Measurements from ENCODE around the gene NKAIN2. TPM values are rescaled to one million over a fixed set of nuclear protein-coding genes. Genes with fewer than 3 reads are reported as not detected.

The NKAIN2 gene
- total RNA-seq, 1 experiment from 2014 or later = 2.2 TPM

DNA sequence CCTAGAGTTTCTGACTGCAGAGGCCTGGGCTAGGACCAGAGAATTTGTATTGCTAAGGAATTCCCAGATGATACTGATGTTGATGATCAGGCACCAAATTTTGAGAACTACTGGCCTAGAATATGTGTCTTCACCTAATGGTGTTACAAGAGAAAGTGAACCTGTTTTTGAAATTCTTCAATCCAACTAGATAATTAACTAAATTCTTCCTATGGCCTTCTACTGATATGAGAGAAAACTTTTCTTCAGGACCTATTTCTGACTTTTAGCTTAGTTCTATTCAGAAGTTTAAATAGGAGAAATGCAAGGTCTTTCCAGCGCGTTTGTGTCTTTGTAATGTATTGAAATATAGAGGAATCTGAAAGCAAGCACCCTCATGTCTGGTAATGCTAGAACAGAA, 7.3 kb downstream of the NKAIN2 start:
- ChIA-PET CTCF (no interaction called here), POLR2A (ENCODE audit: low non-redundant PET) (no interaction called here)
- Histone ChIP-seq H3K9me3 (ENCODE audit: low read depth, low read length, poor library complexity, severe bottlenecking) (no peaks in the 10 kb centered on the region), H3K4me3 (ENCODE audit: low read depth, low read length, poor library complexity, severe bottlenecking) (no peak overlapping the region), H3K27ac (ENCODE audit: low read depth, low read length, poor library complexity, severe bottlenecking) (no peak overlapping the region), H3K4me1 (ENCODE audit: insufficient read depth, low read length, poor library complexity, severe bottlenecking) (no peaks in the 10 kb centered on the region), H3K36me3 (ENCODE audit: insufficient read depth, low read length, poor library complexity, severe bottlenecking) (no peaks in the 10 kb centered on the region), H3K27me3 (replicated peaks; ENCODE audit: insufficient read depth, low read depth, low read length, poor library complexity) (peaks cover 59% of the 10 kb centered on the region)
- no TSS peak for BruUV-seq (replicated peaks)
- DNase-seq (ENCODE audit: low spot score) = no peak
- TF ChIP-seq, protein P1, sequence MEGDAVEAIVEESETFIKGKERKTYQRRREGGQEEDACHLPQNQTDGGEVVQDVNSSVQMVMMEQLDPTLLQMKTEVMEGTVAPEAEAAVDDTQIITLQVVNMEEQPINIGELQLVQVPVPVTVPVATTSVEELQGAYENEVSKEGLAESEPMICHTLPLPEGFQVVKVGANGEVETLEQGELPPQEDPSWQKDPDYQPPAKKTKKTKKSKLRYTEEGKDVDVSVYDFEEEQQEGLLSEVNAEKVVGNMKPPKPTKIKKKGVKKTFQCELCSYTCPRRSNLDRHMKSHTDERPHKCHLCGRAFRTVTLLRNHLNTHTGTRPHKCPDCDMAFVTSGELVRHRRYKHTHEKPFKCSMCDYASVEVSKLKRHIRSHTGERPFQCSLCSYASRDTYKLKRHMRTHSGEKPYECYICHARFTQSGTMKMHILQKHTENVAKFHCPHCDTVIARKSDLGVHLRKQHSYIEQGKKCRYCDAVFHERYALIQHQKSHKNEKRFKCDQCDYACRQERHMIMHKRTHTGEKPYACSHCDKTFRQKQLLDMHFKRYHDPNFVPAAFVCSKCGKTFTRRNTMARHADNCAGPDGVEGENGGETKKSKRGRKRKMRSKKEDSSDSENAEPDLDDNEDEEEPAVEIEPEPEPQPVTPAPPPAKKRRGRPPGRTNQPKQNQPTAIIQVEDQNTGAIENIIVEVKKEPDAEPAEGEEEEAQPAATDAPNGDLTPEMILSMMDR (conservative IDR thresholded peaks at IDR 0.05; ENCODE audit: low read depth, low read length) = no peak
- TF ChIP-seq EZH2 (IDR thresholded peaks at IDR 0.05; ENCODE audit: borderline replicate concordance, low read depth, low read length, poor library complexity, severe bottlenecking) = no peak
- intact Hi-C loops (cut with micrococcal nuclease; ENCODE audit: unreplicated experiment) = no loop called here

DNA sequence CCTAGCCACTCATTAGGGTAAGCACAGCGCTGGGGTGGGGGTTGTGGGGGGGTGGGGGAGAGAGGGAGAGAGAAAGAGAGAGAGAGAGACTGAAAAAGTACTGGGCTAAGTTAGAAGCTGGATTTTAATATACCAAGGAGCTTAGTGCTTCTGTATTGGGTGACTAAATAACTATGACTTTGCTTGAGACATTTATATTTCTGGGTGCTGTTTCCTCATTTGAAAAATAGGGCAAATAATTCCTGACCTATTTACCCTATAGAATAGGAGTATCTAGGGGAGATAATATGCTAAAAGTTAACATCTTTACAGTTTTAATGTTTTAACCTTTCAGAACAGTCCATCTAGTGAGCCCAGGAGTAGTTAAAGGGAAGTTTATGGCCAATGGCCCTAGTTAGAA, 7.7 kb downstream of the NKAIN2 start:
- ChIA-PET CTCF (no interaction called here), POLR2A (ENCODE audit: low non-redundant PET) (no interaction called here)
- Histone ChIP-seq H3K27me3 (replicated peaks; ENCODE audit: insufficient read depth, low read depth, low read length, poor library complexity) (peaks cover 59% of the 10 kb centered on the region), H3K4me3 (ENCODE audit: low read depth, low read length, poor library complexity, severe bottlenecking) (no peak overlapping the region), H3K4me1 (ENCODE audit: insufficient read depth, low read length, poor library complexity, severe bottlenecking) (no peaks in the 10 kb centered on the region), H3K36me3 (ENCODE audit: insufficient read depth, low read length, poor library complexity, severe bottlenecking) (no peaks in the 10 kb centered on the region), H3K9me3 (ENCODE audit: low read depth, low read length, poor library complexity, severe bottlenecking) (no peaks in the 10 kb centered on the region), H3K27ac (ENCODE audit: low read depth, low read length, poor library complexity, severe bottlenecking) (no peak overlapping the region)
- no peak for TF ChIP-seq EZH2 (IDR thresholded peaks at IDR 0.05; ENCODE audit: borderline replicate concordance, low read depth, low read length, poor library complexity, severe bottlenecking)
- TF ChIP-seq, protein P1 (conservative IDR thresholded peaks at IDR 0.05; ENCODE audit: low read depth, low read length) = no peak
- intact Hi-C loops (cut with micrococcal nuclease; ENCODE audit: unreplicated experiment) = no loop called here
- BruUV-seq (replicated peaks) = no TSS peak
- no peak for DNase-seq (ENCODE audit: low spot score)

DNA sequence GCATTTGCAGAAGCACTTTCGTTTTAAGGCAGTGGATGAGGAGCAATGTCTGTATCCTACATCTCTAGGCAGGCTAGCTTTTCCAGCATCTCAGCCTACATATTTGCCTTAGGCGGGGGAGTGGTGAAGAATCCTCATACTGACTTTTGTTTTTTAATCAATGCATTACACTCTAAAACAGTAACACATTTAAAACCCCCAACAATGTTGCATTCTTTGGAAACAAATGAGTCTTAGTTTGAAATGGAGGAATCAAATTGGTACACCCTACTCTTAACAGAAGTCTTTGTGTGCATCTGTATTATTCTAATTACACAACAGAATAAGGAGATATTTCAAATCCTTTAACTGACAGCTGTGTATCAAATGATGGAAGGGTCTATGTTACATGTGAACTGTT, 9.0 kb downstream of the NKAIN2 start:
- TF ChIP-seq, protein P1 (conservative IDR thresholded peaks at IDR 0.05; ENCODE audit: low read depth, low read length) = no peak
- TF ChIP-seq EZH2 (IDR thresholded peaks at IDR 0.05; ENCODE audit: borderline replicate concordance, low read depth, low read length, poor library complexity, severe bottlenecking) = no peak
- no peaks in the 10 kb centered on the region for H3K4me1 ChIP-seq (ENCODE audit: insufficient read depth, low read length, poor library complexity, severe bottlenecking)
- no peaks in the 10 kb centered on the region for H3K9me3 ChIP-seq (ENCODE audit: low read depth, low read length, poor library complexity, severe bottlenecking)
- no peak overlapping the region for H3K4me3 ChIP-seq (ENCODE audit: low read depth, low read length, poor library complexity, severe bottlenecking)
- no peak for DNase-seq (ENCODE audit: low spot score)
- H3K27ac ChIP-seq (ENCODE audit: low read depth, low read length, poor library complexity, severe bottlenecking) = no peak overlapping the region
- intact Hi-C loops (cut with micrococcal nuclease; ENCODE audit: unreplicated experiment) = no loop called here
- no TSS peak for BruUV-seq (replicated peaks)
- no peaks in the 10 kb centered on the region for H3K36me3 ChIP-seq (ENCODE audit: insufficient read depth, low read length, poor library complexity, severe bottlenecking)
- ChIA-PET POLR2A (ENCODE audit: low non-redundant PET) (no interaction called here), CTCF (no interaction called here)
- peaks cover 59% of the 10 kb centered on the region for H3K27me3 ChIP-seq (replicated peaks; ENCODE audit: insufficient read depth, low read depth, low read length, poor library complexity)
